NCI-H82 treated with DMSO at 0.1 percent for 48 hours (cell line): ENCODE results near the gene PPM1K.
"Not testable (repeated sequence)": the region's sequence is repeated elsewhere in the genome, so short reads cannot be mapped to it uniquely, and the experiment has no call there.

Experiments used
- DNase-seq: peaks from one replicate; lab custom pipeline; 2025; ENCODE audit not compliant: unreplicated experiment; lab: John Stamatoyannopoulos, UW

PPM1K gene

DNA sequence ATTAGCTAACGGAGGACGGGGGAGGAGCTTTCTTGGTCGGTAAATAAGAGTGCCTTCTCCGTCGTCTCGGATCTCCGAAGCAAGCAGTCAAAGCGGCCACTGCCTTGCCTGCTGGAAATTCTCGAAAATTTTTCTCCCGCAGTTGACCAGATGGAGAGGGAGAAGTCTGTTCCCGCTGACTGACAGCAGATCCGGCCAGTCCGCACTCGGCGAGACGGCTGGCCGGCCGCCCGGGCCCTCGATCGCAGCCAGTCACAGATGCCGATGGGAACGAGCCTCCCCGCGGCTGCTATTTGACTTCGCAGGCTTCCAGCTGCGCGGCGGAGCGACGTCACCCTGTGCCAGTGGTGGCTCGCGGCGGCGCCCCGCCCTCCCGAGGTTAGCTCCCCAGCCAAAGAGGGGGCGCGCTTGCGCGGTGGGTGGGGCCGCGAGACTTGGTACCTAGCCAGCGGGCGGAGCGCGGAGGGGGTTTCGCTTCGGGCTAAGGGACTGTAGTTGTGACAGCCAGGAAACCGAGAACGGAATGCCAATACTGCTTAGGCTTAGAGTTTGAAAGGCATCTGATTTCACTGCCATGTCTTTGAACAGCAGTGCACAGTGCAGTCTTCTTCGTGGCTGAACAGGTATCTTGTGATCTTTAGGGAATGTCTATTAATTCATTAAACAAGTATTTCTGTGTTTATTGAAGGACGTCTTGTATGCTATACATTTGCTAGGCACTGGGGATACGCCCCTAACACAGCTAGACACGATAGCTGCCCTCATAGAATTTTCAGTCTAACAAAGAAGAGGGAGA, at the start of gene PPM1K:
TSS of gene PPM1K (minus strand) at position 123 of the 796 bp plus-strand sequence. CDS start 5,978 bp downstream, outside the sequence.
- peak; percentile 84 for DNase-seq

DNA sequence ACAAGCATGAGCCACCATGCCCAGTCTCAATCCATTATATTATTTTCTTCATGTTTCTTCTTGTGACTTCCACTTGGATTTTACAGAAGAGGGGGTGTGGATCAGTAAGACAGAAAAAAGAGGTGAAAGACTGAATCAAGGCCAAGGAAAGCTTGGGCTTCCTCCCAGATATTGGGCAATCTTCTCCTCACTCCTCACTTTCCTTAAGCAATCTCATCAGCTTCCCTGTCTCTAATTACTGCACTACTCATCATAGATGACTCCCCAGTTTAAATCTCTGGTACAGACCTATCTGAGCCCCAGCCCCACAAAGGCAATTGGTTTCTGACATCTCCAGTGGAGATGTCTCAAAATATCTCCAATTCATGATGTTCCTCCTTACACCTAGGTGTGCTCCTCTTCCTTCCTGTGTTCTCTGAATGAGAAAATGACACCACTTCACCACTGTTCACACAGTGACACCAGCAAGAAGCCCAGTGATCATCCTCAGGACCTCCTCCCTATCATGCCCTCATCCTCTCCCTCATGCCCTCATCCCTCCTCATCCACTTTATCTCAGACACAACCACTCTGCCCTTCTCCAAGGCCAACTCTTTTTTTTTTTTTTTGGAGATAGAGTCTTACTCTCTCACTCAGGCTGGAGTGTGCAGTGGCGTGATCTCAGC, 49.5 kb upstream of the PPM1K start:
- DNase-seq = no peak

DNA sequence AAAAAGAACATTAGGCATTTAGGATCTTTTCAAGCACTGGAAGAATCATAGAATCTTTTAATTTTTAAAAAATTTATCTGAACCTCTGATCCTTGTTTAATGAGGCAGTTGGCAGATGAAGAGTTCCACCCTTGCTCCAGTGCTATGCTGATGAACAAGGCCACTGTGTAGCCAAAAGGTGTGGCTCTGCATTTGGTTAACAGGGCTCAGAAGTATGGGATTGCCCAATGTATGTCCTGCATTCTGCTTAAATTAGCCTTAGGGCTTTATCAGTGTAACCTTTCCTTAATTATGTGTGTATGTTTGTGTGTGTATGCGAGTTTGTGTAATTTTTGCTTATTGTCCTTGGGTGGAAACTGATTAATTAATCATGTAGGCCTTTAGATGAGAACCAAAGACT, 43.3 kb upstream of the PPM1K start:
- DNase-seq = no peak

DNA sequence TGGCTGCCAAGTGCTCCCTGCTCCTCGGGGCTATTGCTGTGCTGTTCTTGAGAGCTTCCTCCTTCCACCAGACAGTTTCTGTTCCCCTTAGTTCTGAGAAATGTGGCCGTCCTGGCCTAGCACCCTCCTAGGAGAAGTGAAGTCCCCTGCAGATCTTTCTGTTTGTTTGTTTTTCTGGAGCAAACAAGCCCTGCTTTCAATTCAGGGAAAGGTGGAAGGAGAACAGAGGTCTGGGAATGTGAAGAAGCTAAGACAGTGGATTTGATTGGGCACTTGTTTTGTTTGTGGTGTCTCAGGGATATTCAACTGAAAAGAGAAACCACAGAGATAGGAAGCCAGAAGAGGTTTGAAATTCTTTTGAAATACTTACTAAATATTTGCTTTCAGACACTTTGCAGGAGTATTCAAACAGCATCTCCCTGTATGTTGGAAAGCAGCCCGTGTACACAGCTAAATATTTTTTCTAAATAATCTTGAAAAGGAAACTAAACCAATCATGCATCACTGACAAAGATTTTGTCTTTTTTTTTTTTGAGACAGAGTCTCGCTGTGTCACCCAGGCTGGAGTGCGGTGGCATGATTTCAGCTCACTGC, 36.5 kb upstream of the PPM1K start:
- DNase-seq = no peak

DNA sequence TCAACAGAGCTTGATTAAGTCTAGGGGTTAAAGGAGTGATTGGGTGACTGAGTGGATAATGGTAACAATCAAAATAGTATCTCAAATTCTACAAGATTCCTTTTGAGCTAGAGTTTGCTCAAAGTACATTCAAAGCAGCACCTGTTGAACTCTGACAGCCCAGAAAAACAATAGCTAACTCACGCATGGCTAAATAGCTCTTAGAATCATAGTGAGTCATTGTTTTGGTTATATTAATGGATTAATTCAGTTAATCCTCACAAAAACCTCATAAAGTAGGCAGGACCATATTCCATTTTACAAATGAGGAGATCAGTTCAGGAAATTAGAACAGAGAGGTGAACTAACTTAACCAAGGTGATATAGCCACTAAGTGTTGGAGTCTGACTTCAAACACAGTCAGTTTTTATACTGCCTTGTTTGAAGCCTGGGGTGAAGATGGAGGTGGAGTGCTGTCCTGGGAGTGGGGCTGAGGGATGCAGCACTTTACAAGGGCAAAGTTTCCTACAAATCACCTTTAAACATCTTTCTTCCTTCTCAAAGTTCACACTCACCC, 35.9 kb upstream of the PPM1K start:
- DNase-seq = no peak

DNA sequence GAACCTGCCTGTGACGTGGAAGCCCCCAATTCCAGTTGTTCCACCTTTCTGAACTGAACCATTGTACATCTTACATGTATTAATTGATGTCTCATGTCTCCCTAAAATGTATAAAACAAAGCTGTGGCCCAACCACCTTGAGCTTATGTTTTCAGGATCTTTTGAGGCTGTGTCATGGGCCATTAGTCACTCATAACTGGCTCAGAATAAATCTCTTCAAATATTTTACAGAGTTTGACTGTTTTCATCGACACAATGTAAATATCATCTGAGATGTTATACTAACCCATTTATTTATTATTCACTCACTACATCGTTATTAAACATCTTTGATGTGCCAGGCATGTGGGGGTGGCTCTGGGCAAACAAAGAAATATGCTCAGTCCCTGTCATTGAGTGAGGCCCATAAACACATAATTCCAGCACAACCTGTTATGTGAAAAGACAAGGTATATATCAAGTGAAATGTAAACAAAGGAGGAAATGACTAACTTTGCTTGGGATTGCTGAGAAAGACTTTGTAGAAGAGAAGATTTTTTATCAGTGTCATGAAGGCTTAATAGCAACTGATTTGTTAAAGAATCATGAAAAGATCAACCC, 34.5 kb upstream of the PPM1K start:
- DNase-seq = no peak

DNA sequence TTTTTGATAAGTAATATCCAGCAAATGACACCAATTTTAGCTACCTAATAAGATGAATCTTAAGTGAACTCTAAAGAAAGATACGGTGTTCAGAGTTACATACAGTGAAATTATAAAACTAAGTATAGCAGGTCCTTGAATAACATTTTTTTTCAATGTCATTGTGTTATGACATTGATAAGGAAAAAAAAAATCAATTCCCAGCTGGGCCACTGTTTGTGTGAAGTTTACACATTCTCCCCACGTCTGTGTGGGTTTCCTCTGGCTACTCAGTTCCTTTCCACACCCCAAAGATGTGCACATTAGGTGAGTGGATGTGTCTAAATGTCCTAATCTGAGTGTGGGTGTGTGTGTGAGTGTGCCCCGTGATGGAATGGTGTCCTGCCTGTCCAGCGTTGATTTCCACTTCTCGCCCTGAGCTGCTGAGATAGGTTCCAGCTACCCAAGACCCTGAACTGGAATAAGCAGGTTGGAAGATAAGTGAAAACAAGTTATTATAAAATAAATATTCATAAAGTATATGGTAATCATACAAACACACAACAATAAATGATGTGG, 31.2 kb upstream of the PPM1K start:
- DNase-seq = no peak

DNA sequence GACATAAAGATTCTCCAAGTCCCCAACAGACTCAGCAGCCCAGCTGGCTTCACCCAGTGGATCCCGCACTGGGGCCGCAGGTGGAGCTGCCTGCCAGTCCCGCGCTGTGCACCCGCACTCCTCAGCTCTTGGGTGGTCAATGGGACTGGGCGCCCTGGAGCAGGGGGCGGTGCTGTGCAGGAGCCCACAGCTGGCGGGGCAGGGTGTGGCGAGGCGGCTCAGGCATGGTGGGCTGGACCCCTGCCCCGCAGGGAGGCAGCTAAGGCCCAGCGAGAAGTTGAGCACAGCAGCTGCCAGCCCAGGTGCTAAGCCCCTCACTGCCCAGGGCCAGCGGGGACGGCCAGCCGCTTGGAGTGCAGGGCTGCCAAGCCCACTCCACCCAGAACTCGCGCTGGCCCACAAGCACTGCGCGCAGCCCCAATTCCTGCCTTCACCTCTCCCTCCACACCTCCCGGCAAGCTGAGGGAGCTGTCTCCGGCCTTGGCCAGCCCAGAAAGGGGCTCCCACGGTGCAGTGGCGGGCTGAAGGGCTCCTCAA, 28.8 kb upstream of the PPM1K start:
- not testable (repeated sequence) for DNase-seq

DNA sequence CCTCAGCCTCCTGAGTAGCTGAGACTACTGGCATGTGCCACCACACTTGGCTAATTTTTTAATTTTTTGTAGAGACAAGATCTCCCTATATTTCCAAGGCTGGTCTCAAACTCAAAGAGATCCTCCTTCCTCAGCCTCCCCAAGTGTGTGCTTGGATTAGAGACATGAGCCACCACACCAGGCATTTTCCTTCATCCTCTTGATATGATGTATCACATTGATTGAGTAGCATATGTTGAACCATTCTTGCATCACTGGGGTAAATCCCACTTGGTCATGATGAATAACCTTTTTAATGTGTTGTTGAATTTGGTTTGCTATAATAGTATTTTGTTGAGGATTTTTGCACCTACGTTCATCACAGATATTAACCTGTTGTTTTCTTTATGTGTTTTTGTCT, 24.2 kb upstream of the PPM1K start:
- DNase-seq = no peak

DNA sequence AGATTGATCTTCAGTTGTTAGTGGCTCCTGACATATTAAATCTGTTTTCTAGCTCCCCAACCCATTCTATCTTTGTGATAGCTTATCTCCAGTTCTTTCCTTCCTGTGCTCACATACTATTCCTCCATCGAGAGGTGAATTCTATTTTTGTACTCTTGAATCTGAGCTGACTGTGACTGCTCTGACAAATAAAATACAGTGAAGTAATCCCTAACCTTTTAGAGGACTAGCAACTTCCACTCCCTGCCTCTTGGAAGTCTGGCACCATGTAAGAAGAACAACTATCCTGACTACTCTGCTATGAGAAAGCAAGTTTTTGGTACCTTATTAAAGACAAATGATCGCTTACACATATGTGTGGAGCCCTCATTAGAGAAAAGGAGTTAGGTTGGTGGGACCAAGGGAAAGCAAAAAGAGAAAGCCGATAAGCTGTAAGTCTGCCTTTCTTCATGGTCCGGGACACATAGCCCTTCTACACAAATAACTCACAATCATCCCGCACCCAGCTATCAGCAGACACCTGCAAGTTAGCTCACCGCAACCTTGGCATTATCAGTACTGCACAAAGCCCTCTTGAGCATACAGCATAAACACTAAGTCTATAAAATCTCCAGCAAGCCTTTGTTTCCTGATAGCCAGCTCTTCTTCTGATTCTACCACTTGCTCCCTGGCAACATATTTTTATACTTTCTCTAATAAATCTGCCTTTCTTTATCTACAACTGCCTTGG, 13.5 kb upstream of the PPM1K start:
- DNase-seq = no peak

DNA sequence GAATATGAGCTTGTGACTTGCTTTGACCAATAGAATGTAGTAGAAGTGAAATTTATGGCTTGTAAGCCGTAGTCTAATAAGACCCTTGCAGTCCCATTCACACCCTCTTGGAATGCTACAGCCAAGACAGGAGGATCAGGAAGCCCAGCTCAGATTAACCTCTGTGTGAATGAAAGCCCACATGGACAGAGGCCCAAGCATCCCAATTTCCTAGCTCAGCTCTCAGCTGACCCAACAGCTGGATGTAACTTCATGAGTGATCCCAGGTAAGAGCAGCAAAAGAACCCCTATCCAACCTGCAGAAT, 12.8 kb upstream of the PPM1K start:
- no peak for DNase-seq

DNA sequence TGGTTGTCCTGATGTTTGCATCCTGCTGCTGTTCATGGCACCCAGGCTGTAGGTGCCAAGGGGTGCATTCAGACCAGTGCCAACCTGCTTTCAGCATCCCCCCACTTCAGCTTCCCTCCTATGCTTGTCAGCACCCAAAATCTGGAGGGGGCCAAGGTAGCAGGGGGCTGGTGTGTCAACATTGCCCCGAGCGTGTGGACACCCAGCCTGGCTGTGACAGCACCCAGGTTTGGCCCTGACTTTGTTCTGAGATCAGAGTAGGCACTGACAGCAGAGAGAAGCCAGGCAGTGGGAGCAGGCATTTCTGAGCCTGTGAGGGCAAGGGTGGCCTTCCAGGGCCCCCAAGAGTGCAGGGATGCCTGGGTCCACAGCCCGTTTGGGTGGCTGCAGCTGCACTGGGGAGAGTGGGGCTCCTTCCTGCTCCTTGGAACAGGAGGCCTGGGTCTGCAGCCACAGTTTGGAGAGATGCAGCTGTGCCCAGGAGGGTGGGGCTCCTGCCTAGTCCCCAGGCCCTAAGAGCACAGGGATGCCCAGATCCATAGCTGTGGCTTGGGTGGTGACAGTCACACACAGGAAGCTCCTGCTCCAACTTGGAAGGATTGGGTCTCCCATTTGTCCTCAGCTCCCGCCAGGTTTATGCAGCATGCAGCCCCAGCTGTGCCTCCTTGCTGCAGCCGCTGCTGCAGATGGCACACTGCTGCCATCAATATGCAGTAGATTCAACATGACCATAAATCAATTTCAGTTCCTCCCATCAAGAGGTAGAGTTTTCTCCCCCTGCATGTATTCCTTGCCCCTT, 12.3 kb upstream of the PPM1K start:
- DNase-seq = no peak

DNA sequence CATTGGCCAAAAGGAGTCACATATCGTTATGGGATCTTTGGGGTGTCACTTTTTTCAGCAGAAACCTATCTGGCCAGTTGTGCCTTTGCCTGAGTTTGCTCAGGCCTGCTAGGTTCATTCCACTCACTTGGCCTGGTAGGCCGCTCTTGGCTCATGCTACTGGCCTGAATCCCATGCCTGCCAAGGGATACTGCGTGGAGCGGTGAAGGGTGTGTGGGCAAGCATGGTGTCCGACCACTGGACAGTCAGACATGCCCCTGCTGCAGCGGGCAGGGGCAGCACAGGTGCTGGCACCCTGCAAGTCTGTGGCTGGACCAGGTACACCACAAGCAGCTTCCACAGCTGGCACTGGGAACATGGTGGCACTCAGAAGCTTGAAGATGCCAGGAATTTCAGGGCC, 11.3 kb upstream of the PPM1K start:
- no peak for DNase-seq

DNA sequence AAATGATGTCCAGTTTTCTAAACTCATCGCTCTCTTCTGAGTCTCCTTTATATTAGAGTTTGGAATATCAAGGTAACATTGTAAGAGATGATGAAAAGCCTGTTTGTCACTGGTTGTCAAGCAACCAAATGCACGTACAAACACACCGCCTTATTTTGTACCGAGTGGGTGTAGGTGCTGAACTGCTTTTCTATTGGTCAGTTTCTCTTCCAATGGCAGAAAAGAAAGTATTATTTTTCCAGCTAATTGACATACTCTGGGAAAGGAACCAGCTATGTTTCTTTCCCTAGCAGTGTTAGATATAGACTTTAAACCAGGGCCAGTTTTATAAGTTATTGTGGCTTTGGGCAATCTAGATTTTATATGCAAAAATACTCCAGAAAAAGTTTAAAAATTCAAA, 6.6 kb upstream of the PPM1K start:
- DNase-seq = no peak

DNA sequence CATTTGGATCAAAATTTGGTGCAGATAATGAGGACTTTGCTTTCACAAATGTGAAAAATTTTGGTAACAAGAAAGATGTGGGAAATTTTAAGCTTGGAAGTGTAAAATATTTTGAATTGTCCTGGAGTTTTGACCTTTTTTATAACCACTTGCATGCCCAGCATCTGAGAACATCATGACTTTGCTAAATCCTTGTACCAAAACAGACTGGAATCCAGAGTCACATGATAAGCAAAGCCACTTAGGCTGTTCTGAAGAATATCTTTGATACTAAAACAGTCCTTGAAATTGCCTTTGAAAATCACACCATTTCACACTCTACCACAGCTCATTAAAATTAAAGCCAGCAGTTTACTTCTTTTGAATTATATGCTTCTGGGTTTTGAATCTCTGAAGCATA, 2.5 kb upstream of the PPM1K start:
- DNase-seq = no peak

DNA sequence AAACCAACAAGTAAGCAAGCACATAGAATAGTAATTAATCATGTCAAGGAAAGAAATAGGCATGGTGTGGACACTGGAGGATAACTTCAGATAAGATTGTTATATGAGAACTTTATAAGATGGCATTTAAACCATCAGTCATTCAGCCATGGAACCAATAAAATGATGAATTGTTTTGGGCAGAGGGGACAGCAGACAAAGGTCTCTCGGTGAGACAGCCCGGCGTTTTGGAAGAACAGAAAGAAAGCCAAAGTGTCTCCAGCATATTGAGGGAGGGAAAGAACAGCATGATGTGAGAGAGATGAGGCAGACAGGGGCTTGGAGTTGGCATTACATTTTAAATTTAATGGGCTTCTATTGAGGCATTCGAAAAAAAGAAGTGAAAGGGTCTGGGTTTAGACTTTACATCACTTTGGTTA, 883 bp upstream of the PPM1K start:
- no peak for DNase-seq

DNA sequence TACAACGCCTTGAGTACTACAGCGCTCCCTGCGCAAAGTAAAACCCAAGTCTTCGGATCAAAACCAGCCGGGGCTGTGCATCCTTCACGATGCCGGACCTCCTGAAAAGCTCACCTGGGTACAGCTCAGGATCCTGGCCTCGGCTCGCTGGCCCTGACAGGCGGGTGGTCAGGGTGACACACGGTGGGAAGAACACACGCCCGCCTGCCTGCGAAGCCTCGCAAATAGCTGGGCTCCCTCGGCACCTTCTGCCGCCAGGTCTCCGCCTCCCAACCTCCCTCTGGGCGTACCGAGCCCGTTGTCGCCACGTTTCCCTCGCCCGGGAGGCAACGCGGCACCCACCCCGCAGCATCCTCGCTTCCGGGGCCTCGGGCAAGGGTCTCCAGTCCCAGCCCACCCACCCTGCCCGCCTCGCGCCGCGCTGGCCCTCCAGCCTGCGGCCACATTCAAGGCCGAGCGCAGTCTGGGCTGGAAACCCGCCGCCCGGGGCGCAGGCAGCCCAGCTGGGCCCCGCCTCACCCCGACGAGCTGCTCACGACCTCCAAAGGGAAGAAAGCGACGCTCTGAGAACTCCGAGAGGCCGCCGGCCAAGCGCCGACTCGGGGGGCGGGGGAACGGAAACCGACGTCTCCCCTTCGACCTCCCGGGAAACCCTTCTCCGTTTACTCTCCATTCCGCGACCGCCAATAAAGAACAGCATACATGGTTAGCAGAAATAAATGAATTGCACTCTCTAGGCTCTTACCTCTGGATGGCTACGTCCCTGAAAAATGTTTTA, 511 bp downstream of the PPM1K start:
- no peak for DNase-seq

DNA sequence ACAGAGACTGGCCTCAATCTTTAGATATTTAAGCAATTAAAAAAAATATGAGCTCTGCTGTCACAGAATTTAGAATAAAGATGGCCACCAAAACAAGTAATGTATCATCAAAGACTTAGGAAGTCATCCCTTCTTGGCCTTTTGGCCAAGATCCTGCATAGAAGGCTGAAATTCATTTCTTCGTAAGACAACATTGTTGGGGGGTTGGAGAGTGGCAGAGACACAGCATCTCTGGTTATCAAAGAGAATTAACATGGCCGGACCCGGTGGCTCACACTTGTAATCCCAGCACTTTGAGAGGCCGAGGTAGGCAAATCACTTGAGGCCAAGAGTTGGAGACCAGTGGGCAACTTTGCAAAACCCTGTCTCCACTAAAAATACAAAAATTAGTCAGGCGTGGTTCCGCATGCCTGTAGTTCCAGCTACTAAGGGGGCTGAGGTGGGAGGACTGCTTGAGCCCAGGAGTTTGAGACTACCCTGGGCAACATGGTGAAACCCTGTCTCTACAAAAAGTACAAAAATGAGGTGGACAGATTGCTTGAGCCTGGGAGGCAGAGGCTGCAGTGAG, 4.0 kb downstream of the PPM1K start:
- no peak for DNase-seq
